GM19099 (cell line): ENCODE results near the gene PIAS3.

Source experiments
- POLR2A ChIP-seq: IDR thresholded peaks from 3 replicates; pipeline ENCODE4 v1.6.1; 2011; ENCODE audit warnings: low read depth; ENCODE audit not compliant: insufficient read length; ENCODE audit errors: extremely low read depth

The PIAS3 gene

DNA sequence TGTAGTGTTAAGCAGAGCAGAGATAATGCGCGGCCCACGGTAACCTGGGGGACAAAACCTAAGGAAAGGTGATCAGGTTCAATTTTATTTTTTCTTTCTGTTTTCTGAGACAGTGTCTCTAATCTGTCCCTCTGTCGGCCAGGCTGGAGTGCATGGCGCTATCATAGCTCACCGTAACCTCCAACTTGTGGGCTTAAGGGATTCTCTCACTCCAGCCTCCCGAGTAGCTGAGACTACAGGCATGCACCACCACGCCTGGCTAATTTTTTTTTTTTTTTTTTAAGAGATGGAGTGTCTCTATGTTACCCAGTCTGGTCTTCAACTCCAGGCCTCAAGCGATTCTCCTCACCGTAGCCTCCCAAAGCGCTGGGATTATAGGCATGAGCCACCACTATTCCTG lies 27.5 kb upstream of the PIAS3 start:
- no peak for TF ChIP-seq POLR2A

DNA sequence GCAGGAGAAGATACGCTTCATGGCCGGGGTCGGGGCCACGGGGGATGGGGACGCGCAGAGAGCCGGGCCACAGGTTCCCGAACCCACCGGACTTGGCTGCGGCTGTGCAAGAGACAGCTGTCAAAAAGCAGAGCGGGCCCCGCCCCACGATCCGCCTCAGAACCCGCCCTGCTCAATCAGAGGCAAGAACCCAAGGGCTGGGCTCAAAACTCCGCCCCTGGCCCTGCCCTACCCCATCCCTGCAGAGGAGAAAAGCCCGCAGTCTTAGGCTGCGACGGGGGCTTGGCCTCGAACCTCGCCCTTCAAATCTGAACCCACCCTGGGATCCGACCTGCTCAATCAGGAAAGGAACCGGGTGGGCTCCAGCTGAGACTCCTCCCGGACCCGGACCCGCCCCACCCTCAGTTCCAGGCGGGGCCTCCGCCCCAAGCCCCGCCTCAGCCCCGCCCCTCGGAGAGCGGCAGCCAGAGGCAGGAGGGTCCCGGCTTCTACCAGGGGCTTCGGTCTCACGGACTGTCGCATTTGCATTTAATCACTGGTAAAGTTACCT lies 26.9 kb upstream of the PIAS3 start, which contains the start of gene ANKRD35:
TSS of gene ANKRD35 (minus strand) at position 129 of the 550 bp plus-strand sequence. CDS start at position 21, 108 bp downstream.
- no peak for TF ChIP-seq POLR2A

DNA sequence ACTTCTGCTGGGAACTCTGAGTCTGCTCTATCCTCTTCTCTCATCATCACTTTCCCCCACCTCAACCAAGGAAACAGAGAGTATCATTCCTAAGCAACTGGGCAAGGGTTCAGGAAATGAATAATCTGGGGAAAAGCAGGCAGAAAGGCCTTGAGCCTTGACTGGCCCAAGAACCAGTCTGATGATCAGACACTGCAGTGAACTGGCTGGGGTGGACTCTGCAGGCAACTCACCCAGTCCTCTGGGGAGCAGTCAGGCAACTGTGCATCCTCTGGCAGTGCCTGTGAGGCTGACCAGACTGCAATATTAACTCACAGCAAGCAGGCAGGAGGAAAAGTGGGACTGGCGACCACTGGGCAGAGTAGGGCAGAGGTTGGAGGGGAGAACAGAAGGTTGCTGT lies 25.8 kb upstream of the PIAS3 start:
- TF ChIP-seq POLR2A = no peak

DNA sequence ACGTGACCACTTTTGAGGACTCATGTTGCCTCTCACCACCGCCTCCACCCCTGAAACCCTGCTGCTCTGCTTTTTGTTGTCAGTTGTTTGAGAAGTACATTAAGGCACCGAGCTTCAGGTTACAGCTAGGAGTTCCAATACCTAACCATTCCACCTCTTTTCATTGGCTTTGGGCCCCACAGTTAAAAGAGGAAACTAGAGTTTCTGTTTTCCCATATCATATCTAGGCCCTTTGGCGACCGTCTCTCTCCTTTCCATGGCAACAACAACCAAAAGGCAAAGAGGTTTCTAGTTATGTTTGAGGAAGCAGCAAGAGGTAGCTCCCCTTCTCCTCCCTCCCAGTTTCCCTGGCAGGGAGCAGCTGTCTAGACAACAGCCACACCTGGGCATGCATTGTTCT lies 20.9 kb upstream of the PIAS3 start:
- TF ChIP-seq POLR2A = no peak

DNA sequence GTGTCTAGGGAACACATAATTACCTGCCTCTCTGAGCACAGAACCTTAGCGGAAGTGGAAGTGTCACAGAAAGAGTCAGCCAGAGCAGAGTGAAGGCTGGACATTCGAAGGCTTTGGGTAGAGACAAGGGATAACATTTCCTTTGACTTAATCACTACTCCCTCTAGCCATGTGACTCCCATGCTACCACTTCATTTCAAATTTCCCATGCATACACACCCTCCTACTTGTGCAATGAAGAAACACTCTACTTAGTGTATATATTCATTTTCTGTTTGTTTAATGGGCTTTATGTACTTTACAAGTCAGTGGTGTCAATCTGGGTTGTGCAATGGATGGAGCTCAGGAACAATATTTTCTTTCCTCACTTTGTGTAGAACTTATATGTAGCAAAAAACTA lies 19.8 kb upstream of the PIAS3 start:
- TF ChIP-seq POLR2A = no peak

DNA sequence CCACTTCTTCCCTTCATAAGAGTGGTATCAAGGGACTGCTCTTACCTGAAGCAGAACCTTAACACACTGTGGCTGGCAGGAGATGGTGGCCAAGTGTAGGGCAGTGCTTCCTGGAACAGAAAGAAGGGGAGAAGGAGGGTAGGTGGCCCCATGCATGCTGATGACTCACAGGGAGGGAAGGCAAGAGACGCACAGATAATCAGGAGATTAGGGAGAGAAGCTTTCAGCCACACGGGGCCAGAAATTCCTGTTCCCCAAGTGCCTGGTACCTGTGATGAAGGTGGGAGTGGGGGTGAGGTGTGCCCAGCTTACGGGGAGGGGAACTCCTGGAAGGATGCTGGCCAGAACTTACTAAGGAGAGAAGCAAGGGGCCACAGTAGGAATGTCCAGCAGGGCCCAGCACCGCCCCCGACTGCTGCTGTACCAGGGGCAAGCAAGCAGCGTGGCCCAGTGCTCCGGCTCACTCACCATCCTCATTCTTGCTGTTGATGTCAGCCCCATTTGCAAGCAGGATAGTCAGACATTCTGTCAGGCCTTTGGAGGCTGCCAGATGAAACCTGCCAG lies 19.1 kb upstream of the PIAS3 start:
- TF ChIP-seq POLR2A = no peak

DNA sequence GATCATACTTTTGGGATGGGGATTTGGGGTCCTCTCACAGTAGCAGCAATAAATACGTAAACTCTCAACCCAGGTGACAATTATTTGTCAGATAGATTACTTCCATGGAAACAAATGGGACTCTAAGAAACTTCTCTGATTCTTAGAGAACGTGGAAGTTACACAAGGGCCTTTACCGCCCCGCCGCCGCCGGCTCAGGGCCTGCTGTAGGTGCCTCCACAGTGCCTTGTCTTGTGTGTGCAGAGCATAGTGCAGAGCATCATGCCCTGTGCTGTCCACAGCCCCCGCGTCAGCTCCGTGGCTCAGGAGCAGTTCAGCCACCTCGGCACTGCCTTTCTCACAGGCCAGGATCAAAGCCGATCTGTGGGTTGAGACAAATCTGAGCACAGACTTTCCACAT lies 15.8 kb upstream of the PIAS3 start:
- no peak for TF ChIP-seq POLR2A

DNA sequence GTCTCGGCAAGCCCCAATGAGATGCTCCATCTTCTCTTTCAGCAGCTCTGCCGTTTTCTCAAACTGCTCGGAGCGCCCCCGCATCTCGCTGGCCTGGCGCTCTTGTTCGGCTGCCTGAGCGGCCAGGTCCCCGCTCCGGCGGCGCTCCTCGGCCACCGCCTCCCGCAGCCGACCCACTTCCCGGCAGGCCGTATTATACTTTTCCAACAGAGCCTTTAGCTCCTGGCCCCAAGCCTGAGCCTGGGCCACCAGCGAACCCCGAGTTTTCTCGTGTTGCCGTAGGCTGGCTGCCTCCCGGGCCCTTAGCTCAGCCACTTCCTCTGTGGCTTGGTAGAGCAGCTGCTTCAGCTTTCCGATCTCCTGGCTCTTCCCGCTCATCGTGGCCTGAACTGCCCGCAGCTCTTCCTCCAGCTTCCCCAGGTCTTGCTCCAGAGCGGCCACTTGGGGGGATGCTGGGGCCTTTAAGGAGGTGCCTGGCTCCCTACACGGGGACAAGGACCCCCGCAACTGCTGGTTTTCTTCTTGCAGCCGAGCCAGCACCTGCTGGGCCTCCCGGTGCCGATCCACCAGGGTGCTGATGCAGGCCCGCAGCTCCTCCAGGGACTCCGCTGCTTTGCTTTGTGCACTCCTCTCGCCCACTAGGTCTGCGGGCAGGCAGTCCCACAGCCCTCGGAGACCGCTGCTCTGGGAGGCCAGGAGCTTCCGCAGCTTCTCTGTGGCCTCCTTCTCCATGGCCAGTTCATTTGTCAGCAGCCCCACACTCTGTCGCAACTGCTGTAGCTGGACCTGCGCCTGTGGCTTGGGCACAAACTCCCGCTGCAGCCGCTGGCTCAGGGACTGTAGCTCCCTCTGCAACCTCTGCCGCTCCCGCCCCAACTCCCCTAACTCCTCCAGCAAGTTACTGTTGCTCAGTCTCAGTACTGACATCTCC lies 13.4 kb upstream of the PIAS3 start:
- no peak for TF ChIP-seq POLR2A

DNA sequence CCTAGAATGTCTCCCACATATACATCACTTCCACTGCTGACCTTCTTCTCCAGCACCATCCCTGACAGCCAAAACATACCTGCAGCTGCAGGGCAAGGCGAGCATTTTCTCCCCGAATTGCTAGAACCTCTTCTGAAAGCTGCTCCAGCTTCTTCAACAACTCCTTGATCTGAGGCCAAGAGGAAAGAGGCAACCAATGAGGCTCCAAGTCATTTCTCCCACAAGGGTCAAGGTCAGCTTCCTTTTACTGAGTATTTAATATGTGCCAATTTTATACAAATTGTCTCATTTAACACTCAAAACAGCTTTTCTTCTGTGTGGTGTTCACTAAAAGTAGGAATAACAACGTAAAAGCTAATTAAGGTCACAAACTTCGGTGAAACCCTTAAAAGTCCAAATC lies 9.4 kb upstream of the PIAS3 start:
- no peak for TF ChIP-seq POLR2A

DNA sequence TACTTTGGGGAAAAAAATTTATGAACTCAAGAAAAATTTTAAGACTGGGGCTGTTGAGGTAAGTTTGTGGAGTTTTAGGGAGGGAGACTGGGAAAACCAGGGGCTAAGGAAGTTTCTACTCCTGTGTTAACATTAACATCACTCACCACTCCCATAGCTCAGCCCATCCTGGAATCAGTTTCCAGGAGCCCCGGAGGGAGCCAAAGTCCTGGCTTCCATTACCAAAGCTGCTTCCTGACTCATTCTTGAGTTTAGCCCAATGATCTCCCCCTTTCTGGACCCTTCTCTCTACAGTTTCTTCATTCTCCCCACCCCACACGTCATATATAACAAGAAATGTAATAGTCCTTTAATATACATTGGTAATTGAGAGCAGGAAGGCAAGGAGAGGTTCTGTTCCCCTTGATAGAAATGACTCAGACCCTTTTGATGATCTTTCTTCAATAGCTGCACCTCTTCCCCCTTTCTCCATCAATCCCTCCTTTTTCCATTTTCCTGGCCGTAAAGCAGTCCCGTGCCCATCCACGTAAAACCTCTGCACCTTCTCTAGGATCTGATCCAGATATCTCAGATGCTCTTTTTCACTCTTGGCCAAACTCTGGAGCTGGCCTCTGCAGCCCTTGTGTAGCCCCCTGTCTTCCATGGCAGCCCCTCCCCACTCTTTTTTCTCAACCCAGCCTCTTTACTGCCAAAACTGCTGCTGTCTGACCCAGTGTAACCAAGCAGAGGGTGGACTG lies 4.6 kb upstream of the PIAS3 start:
- no peak for TF ChIP-seq POLR2A

DNA sequence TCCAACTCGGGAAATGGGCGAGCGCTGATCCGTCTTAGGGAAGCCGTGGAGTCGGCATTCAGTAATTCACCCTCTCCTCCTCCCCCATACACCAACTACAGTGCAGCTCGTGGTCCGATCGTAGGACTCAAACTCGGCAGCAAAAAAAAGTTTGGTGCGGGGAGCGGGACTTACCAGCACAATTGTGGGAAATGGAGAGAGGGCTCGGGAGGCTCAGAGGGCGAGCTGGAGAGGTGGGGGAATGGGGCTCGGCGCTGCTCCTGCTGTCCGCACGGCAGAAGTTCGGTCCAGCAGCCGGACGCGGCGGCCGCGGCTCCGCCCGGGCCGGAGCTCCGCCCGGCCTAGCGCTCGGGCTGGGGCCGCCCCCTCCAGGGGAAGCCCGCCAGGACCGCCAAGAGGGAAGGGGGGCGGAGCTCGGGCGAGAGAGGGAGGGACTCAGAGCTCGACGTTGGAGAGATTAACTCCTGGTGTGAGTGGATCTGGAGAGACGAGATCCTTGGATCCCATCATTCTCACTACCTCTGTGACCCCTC lies 676 bp upstream of the PIAS3 start:
- peak; percentile 57 for TF ChIP-seq POLR2A

DNA sequence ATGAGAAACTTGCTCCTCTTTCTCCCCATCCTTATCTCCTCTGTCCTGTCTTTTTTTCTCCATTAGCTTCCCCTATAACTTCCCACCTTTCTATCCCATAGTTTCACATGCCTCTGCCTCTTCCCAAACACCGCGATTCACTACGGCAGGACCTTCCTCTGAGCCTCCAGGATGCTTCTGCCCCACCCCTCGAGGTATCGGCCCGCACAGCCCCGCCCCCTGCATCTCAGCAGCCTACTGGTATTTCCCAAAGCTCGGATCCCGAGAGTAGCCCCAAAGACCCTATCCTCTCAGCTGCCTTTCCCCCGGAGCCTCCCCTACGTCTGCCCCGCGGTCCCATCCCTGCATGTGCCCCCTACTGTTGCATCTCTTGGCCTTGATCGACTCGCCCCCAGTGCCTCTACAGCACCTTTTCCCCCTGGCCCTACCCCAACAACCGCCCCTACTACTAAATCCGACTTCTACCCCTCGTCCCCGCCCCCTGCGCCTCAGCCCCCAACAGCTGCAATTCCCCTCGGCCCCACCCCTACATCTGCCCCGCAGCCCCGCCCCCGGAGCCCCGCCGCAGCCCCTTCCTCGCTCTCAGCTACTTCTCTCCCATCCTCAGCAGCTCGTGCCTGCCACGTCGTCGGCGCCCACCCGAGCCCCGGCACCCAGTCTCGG lies 512 bp downstream of the PIAS3 start:
- TF ChIP-seq POLR2A = no peak

DNA sequence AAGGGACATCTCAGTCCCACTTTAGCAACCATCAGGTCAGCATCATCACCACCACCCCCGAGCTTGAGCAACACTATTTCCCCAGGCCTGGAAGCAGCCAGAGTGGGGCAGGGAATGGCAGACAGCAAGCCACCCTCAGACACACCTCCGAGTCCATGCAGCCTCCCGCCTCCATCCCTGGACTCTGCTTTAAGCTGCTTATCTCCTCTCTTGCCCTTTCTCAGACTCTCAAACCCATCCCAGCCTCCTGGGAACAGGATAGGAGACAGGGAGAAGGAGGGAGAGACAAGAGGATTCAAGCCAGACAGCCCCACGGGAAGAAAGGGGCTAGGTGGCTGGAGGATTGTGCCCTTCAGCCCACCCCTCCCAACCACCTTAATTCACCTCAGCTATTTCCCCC lies 1.7 kb downstream of the PIAS3 start:
- no peak for TF ChIP-seq POLR2A

DNA sequence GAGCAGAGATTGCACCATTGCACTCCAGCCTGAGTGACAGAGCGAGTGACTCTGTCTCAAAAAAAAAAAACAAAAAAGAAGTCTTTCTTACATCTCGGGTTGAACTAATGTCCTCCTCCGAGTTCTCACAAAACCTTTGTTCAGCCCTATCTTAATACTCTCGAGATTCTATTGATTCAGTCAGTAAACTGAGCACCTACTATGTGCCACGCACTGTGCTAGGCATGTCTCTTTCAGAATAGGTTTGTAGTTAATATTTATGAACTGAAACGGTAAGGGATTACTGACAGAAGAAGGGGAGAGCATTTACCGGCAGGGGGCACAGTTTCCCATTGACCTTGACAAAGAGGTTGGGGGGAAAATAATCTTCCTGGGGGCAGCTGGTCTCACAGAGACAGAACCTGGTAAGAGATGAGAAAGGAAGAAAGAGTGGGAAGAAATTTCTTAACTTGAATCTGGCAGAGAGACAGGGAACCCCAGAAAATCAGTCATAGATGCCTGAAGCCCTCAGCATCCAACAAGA lies 3.4 kb downstream of the PIAS3 start:
- no peak for TF ChIP-seq POLR2A

DNA sequence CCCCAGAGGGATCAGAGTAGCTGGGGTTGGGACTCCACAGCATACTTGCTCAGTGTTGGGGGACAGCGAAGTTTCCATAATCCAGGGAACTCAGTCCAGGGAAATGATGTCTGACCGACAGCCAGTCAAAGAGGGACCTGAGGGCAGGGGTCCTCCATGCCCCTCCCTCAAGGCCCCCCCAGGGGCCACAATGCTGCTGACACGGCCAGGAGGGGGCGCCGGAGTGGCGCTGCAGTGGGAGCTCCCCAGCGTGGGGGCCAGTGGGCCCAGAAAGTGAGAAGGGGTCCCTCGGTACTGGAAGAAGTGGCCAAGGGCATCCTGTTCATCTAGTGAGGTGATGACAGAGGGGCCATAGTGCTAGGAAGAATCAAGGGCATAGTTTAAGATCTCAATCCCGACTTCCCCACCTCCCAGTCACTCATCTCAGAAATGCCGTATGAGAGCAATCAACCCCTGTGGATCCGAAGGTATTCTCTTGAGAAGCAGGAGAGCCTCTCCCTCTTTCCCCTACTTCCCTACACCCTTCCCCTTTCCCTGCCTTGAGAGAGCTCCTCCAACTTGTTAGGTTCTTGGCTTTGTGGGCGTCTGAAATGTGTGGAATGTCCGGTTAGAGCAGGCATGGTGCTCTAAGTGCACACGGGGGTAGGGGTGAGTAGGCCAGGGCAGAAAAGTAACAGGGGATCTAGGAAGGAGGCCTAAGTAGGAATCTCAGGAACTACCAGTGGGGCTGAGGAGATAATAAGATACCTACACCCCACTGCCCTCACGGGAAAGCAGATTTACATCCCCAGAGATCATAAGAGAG lies 9.3 kb downstream of the PIAS3 start:
- TF ChIP-seq POLR2A = no peak
